ENCODE data around the gene MEF2B.

- TF ChIP-seq EZH2phosphoT487 (conservative IDR thresholded peaks at IDR 0.05; ENCODE audit: low read length) (no peak), CTCF (IDR thresholded peaks at IDR 0.05; ENCODE audit: insufficient read depth, low read length, poor library complexity, severe bottlenecking) (no peak)
These were observed 1.9 kb upstream of the MEF2B start for GRCh38 chr19:19171821-19172532.

Measured in SU-DHL-6 (cell line).